ENCODE measurements around the gene ACADSB.

Gene ACADSB

DNA sequence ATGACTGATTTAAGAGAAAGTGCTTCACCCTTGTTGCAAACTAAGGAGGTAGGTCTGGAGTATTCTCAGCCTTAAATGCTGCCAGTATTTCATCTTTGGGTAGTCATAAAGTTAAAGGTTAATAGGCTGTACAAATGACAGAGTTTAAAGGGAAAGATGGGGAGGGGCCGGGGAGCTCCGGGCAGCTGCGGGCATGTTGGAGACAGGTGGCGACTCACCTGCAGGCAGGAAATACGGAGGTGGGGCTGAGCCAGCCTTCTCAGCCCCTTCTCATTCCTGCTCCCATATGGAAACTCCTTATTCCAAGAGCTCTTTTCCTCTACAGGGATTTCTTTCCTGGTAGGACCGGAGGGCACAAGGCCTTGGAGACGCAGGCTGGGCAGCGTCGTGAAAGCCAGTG is 95.1 kb downstream of the ACADSB start:
- no peak for DNase-seq
